Uterus (tissue), 4 donors: ENCODE results near the gene SPTLC3. TPM values are rescaled to one million over a fixed set of nuclear protein-coding genes. Genes with fewer than 3 reads are reported as not detected.

Experiments
- DNase-seq, 2 donors: peaks; one replicate each; pipeline ENCODE4 v3.0.0-alpha.2; 2019 to 2020
- H3K27ac ChIP-seq, 2 donors: fragments of 200-600 bp; sonication (generic); 1 replicate in 1 of 2; 2 replicates in 1 of 2; pipeline ENCODE4 v1.5.1; 2016 to 2018
- H3K27me3 ChIP-seq, 2 donors: fragments of 200-600 bp; sonication (generic); one replicate each; pipeline ENCODE4 v1.5.1; 2018 to 2019; ENCODE audit warnings: control low read depth in 1 of 2
- H3K36me3 ChIP-seq, 2 donors: fragments of 200-600 bp; sonication (generic); one replicate each; pipeline ENCODE4 v1.5.1; 2019; ENCODE audit warnings: control low read depth in 1 of 2
- H3K4me1 ChIP-seq, 2 donors: fragments of 200-600 bp; sonication (generic); one replicate each; pipeline ENCODE4 v1.5.1; 2018 to 2019; ENCODE audit warnings: control low read depth in 1 of 2
- H3K4me3 ChIP-seq, 2 donors: fragments of 200-600 bp; sonication (generic); 1 replicate in 1 of 2; 2 replicates in 1 of 2; pipeline ENCODE4 v1.5.1; 2018 to 2019; ENCODE audit warnings: mild to moderate bottlenecking in 1 of 2
- H3K9me3 ChIP-seq, 2 donors: fragments of 200-600 bp; sonication (generic); one replicate each; pipeline ENCODE4 v1.5.1; 2019; ENCODE audit warnings: control low read depth in 1 of 2
- POLR2A ChIP-seq, 2 donors: fragments of 450-650 bp; IDR thresholded peaks; one replicate each; pipeline ENCODE4 v1.6.1; 2016; ENCODE audit warnings: antibody characterized with exemption in 2 of 2, mild to moderate bottlenecking in 1 of 2, moderate library complexity in 1 of 2
- intact Hi-C: fragments of 100-400 bp; cut with DNase I; formaldehyde crosslinking; loops from one replicate; pipeline ENCODE4 v1.15.1; 2023; ENCODE audit warnings: low total_unique reads
- total RNA-seq, 4 donors: library from RNA; depleted of rRNA in 3 of 4; stranded (reverse); fragments of >200 nt in 3 of 4; gene quantifications; one replicate each; pipeline versions ENCODE4 v1.1.0 to v1.2.4, GENCODE V29; 2014 to 2023
- TF ChIP-seq, protein P1 (sequence below), 4 experiments: fragments of 200-600 bp in 2 of 4; fragments of 450-650 bp in 2 of 4; sonication (generic) in 2 of 4; IDR thresholded peaks; one replicate each; pipeline ENCODE4 v1.5.1; 2016 to 2019; ENCODE audit warnings: antibody characterized with exemption in 4 of 4, mild to moderate bottlenecking in 2 of 4, moderate library complexity in 1 of 4
- donor health status: DM: yes; HTN: yes; CAD: no.

The SPTLC3 gene
- total RNA-seq, 4 donors from 2014 or later = 0.51 to 23.9 (median 4.5) TPM

DNA sequence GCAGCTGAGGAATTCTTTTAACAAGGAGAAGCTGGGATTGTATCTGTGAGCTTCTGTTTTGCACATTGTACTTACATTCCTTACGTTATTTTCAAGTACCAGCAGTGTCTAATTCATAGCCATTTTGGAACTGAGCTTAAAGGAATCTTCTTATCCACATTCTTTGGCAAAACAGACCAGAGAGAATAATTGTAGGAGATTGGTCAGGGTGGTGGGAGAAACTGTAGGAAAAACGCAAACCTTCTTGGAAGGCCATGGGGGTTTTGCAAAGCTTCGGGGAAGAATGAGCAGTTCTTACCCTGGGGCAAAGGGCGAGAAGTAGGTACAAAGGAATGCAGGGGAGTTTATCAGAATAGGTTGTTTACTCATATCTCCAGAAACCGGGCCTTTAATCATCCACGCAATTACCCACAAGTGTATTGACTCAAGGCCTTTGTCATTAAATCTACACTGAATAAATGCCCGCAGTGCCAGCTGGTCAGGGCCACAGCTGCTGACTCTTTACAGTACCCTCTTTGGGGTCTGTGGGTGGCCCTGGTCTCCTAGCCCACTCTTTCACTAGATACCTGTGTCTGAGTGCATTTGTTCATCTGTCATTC lies 39.6 kb upstream of the SPTLC3 start:
- Histone ChIP-seq H3K36me3 (no peaks in the 10 kb centered on the region), H3K27ac (no peak overlapping the region), H3K27me3 (no peaks in the 10 kb centered on the region), H3K4me1 (no peaks in the 10 kb centered on the region), H3K4me3 (no peak overlapping the region), H3K9me3 (no peaks in the 10 kb centered on the region)
- no peak for DNase-seq
- no peak for TF ChIP-seq POLR2A (IDR thresholded peaks at IDR 0.05)
- TF ChIP-seq, protein P1, sequence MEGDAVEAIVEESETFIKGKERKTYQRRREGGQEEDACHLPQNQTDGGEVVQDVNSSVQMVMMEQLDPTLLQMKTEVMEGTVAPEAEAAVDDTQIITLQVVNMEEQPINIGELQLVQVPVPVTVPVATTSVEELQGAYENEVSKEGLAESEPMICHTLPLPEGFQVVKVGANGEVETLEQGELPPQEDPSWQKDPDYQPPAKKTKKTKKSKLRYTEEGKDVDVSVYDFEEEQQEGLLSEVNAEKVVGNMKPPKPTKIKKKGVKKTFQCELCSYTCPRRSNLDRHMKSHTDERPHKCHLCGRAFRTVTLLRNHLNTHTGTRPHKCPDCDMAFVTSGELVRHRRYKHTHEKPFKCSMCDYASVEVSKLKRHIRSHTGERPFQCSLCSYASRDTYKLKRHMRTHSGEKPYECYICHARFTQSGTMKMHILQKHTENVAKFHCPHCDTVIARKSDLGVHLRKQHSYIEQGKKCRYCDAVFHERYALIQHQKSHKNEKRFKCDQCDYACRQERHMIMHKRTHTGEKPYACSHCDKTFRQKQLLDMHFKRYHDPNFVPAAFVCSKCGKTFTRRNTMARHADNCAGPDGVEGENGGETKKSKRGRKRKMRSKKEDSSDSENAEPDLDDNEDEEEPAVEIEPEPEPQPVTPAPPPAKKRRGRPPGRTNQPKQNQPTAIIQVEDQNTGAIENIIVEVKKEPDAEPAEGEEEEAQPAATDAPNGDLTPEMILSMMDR (IDR thresholded peaks at IDR 0.05) = no peak
- intact Hi-C loops = no loop called here

- intact Hi-C loops = no loop called here
- TF ChIP-seq POLR2A (IDR thresholded peaks at IDR 0.05) = no peak
- TF ChIP-seq, protein P1 (IDR thresholded peaks at IDR 0.05) = peak; percentile 40 to 59 (median 47)
- DNase-seq = no peak
Measured at GRCh38 chr20:12970372-12970821, 38.4 kb upstream of the SPTLC3 start.

DNA sequence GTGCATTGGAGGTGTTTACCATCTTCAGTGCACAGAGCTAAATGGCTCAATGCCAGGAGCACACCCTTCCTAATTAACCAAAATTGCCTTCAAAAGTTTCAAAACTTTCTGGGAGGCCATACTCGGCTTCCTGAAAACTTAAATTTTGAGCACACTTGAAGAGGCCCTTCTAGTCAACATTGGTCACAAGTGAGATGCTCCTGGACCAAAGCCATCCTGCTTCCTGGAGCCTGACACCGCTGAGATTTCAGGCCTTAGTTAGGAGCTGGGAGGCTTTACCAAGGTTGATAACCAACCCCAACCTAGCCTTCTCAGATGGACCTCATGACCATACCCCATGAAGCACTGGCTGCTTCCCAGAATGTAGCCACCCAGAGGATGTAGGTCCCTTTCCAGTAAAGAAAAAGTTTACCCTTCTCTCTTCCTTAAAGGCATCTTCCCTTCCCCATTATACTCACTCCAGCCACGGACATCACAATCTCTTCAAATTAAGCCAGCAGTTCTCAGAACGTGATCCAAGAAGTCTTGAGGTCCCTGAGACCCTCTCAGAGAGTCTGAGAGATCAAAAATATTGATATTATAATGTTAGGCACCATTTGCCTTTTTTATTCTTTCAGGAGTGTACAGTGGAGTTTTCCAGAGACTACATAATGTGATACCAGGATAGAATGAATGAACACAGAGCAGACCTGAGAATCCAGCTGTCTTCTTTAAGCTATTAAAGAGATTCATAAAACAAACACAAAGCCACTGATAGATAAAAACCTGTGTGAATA lies 32.8 kb upstream of the SPTLC3 start:
- Histone ChIP-seq H3K27me3 (no peaks in the 10 kb centered on the region), H3K36me3 (no peaks in the 10 kb centered on the region), H3K27ac (no peak overlapping the region), H3K4me1 (no peaks in the 10 kb centered on the region), H3K4me3 (no peak overlapping the region), H3K9me3 (no peaks in the 10 kb centered on the region)
- TF ChIP-seq POLR2A (IDR thresholded peaks at IDR 0.05) = no peak
- TF ChIP-seq, protein P1 (IDR thresholded peaks at IDR 0.05) = no peak
- no peak for DNase-seq
- intact Hi-C loops = no loop called here

More at GRCh38 chr20:12970372-12970821, 38.4 kb upstream of the SPTLC3 start:
- Histone ChIP-seq H3K4me3 (no peak overlapping the region), H3K27me3 (no peaks in the 10 kb centered on the region), H3K4me1 (no peaks in the 10 kb centered on the region), H3K9me3 (no peaks in the 10 kb centered on the region), H3K36me3 (no peaks in the 10 kb centered on the region), H3K27ac (no peak overlapping the region)

DNA sequence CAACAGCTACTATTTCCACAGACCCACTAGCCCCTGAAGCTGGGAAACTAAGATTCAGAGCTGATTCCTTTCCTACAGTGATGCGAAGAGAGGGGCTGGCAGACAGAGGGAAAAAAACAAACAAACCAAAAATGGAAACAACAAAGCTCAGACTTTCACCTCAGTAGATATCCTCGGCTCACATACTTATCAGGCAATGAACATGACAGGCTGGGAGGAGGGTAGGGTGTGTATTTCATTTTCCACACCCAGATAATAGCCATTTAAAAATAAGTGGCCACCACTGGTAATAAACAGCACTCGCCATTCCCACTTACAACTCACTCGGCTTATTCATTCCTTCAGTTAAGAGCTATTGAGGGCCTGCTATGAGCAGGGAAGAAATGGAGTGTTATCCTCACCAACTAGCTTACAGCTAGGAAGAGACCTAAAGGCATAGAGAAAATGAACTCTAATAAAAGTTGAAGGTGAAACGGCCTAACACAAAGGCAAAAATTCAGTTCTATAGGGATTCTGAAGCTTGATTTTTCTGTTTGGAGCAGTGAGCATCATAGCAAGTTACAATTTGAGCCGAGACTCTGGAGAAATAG lies 32.0 kb upstream of the SPTLC3 start:
- H3K4me3 ChIP-seq = no peak overlapping the region

More for the DNA sequence above, 32.0 kb upstream of the SPTLC3 start:
- Histone ChIP-seq H3K27ac (no peak overlapping the region), H3K27me3 (no peaks in the 10 kb centered on the region), H3K4me1 (no peaks in the 10 kb centered on the region), H3K36me3 (no peaks in the 10 kb centered on the region), H3K9me3 (no peaks in the 10 kb centered on the region)
- no peak for DNase-seq
- intact Hi-C loops = no loop called here
- TF ChIP-seq, protein P1 (IDR thresholded peaks at IDR 0.05) = no peak
